ENCODE results near the gene TTLL8.

TTLL8 gene

GRCh38 chr22:50058061-50058905 lies at the start of gene TTLL8:
TSS of gene TTLL8 (minus strand) at chr22:50058298.
- TF ChIP-seq, protein P1, sequence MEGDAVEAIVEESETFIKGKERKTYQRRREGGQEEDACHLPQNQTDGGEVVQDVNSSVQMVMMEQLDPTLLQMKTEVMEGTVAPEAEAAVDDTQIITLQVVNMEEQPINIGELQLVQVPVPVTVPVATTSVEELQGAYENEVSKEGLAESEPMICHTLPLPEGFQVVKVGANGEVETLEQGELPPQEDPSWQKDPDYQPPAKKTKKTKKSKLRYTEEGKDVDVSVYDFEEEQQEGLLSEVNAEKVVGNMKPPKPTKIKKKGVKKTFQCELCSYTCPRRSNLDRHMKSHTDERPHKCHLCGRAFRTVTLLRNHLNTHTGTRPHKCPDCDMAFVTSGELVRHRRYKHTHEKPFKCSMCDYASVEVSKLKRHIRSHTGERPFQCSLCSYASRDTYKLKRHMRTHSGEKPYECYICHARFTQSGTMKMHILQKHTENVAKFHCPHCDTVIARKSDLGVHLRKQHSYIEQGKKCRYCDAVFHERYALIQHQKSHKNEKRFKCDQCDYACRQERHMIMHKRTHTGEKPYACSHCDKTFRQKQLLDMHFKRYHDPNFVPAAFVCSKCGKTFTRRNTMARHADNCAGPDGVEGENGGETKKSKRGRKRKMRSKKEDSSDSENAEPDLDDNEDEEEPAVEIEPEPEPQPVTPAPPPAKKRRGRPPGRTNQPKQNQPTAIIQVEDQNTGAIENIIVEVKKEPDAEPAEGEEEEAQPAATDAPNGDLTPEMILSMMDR (IDR thresholded peaks at IDR 0.05; ENCODE audit: extremely low read depth, insufficient read depth, missing control alignments), result no peak
- in situ Hi-C loops (cut with MboI; ENCODE audit: low pct_unique_long_range_greater_than_20kb, low sequenced_read_pairs, unreplicated experiment), result no loop called here
- no peak for DNase-seq (ENCODE audit: low spot score)

DNA sequence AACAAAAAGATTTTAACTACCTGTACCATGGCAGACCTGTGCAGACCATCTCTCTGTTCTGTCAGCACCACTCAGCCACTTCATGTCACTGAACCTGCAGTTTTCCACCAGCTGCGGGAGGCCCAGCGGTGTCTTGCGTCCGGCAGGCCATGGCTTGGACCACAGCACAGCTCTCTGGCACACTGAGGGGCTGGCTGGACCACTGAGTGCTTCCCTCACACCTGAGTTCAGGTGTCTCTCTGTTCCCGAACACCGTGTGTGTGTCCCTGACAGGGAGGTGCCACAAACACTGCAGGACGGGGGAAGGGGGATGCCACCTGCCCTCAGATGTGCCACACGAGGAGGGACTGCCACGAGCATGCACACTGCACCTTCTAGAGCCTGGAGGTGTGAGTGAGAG lies 49.4 kb upstream of the TTLL8 start:
- DNase-seq (ENCODE audit: low spot score), result no peak
- TF ChIP-seq, protein P1 (IDR thresholded peaks at IDR 0.05; ENCODE audit: extremely low read depth, insufficient read depth, missing control alignments), result no peak
- in situ Hi-C loops (cut with MboI; ENCODE audit: low pct_unique_long_range_greater_than_20kb, low sequenced_read_pairs, unreplicated experiment), result no loop called here

GRCh38 chr22:50105208-50106100 lies 47.4 kb upstream of the TTLL8 start:
- in situ Hi-C loops (cut with MboI; ENCODE audit: low pct_unique_long_range_greater_than_20kb, low sequenced_read_pairs, unreplicated experiment), result no loop called here
- DNase-seq (ENCODE audit: low spot score), result peak; percentile 71
- TF ChIP-seq, protein P1 (IDR thresholded peaks at IDR 0.05; ENCODE audit: extremely low read depth, insufficient read depth, missing control alignments), result no peak

DNA sequence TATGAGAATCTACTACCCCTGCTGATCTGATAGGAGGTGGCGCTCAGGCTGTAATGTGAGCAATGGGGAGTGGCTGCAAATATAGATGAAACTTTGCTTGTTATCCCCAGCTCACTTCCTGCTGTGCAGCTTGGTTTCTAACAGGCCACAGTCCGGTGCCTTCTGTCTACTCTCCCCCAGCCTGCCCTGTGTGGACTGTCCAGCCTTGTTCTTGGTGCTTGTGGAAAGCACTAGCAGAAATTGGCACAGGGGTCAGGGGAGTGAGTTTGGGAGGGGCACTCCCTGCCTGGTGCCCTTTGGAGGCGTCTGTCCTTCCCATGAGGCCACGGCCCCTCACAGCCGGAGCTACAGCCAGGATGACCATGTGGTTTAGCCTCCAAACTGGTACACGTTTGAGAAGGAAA lies 46.0 kb upstream of the TTLL8 start:
- TF ChIP-seq, protein P1 (IDR thresholded peaks at IDR 0.05; ENCODE audit: extremely low read depth, insufficient read depth, missing control alignments), result no peak
- in situ Hi-C loops (cut with MboI; ENCODE audit: low pct_unique_long_range_greater_than_20kb, low sequenced_read_pairs, unreplicated experiment), result no loop called here
- DNase-seq (ENCODE audit: low spot score), result no peak

GRCh38 chr22:50102946-50103345 lies 44.8 kb upstream of the TTLL8 start:
- in situ Hi-C loops (cut with MboI; ENCODE audit: low pct_unique_long_range_greater_than_20kb, low sequenced_read_pairs, unreplicated experiment), result no loop called here
- peak; percentile 60 for DNase-seq (ENCODE audit: low spot score)

More at GRCh38 chr22:50102946-50103345, 44.8 kb upstream of the TTLL8 start:
- TF ChIP-seq, protein P1 (IDR thresholded peaks at IDR 0.05; ENCODE audit: extremely low read depth, insufficient read depth, missing control alignments), result peak; percentile 33
